Neural progenitor cell (in vitro differentiated cells): Measurements from ENCODE around the gene MTFR2. TPM values are rescaled to one million over a fixed set of nuclear protein-coding genes. Genes with fewer than 3 reads are reported as not detected.

Source experiments
- DNase-seq: peaks from one replicate; pipeline ENCODE4 v3.0.0-alpha.2; 2016; ENCODE audit warnings: low spot score
- H2AFZ ChIP-seq: fragments of 200-600 bp; sonication (generic); replicated peaks from 2 replicates; pipeline ENCODE4 v1.6.1; 2016; ENCODE audit warnings: antibody characterized with exemption
- H3F3A ChIP-seq: fragments of 200-600 bp; sonication (generic); 2 replicates; pipeline ENCODE4 v1.6.1; 2016; ENCODE audit warnings: antibody characterized with exemption, low read depth
- H3K27ac ChIP-seq: fragments of 200-600 bp; sonication (generic); 2 replicates; pipeline ENCODE4 v1.5.1; 2016; ENCODE audit warnings: mild to moderate bottlenecking
- H3K27me3 ChIP-seq: fragments of 200-600 bp; sonication (generic); 2 replicates; pipeline ENCODE4 v1.6.1; 2016; ENCODE audit warnings: mild to moderate bottlenecking, moderate library complexity
- H3K36me3 ChIP-seq: fragments of 200-600 bp; sonication (generic); 2 replicates; pipeline ENCODE4 v1.5.1; 2016
- H3K4me1 ChIP-seq: fragments of 200-600 bp; sonication (generic); 2 replicates; pipeline ENCODE4 v1.6.1; 2016; ENCODE audit warnings: mixed run types
- H3K4me2 ChIP-seq: fragments of 200-600 bp; sonication (generic); 2 replicates; pipeline ENCODE4 v1.6.1; 2016
- H3K4me3 ChIP-seq: fragments of 200-600 bp; sonication (generic); 2 replicates; pipeline ENCODE4 v1.5.1; 2016
- H3K79me2 ChIP-seq: fragments of 200-600 bp; sonication (generic); 2 replicates; pipeline ENCODE4 v1.6.1; 2016; ENCODE audit warnings: low read depth
- H3K9ac ChIP-seq: fragments of 200-600 bp; sonication (generic); 2 replicates; pipeline ENCODE4 v1.6.1; 2016
- H3K9me3 ChIP-seq: fragments of 200-600 bp; sonication (generic); 2 replicates; pipeline ENCODE4 v1.5.1; 2016; ENCODE audit warnings: low read depth
- H4K20me1 ChIP-seq: fragments of 200-600 bp; sonication (generic); 2 replicates; pipeline ENCODE4 v1.6.1; 2016; ENCODE audit warnings: low read depth
- H3K27ac Mint-ChIP-seq: 3 replicates; pipeline ENCODE4 v1.8.0; 2021; ENCODE audit warnings: mixed read lengths
- H3K27me3 Mint-ChIP-seq: 2 replicates; pipeline ENCODE4 v1.8.0; 2022; ENCODE audit warnings: low read depth, mild to moderate bottlenecking, inconsistent platforms, moderate library complexity, mixed read lengths; ENCODE audit not compliant: insufficient read depth
- H3K36me3 Mint-ChIP-seq: 3 replicates; pipeline ENCODE4 v1.8.0; 2021; ENCODE audit warnings: mixed read lengths
- H3K4me1 Mint-ChIP-seq: 3 replicates; pipeline ENCODE4 v1.8.0; 2021; ENCODE audit warnings: mixed read lengths
- H3K4me3 Mint-ChIP-seq: 3 replicates; pipeline ENCODE4 v1.8.0; 2021; ENCODE audit warnings: mild to moderate bottlenecking, moderate library complexity, mixed read lengths
- H3K9me3 Mint-ChIP-seq: 3 replicates; pipeline ENCODE4 v1.8.0; 2020; ENCODE audit warnings: mixed read lengths
- EZH2 ChIP-seq: fragments of 200-600 bp; sonication (generic); IDR thresholded peaks from 2 replicates; pipeline ENCODE4 v1.6.1; 2017; ENCODE audit warnings: antibody characterized with exemption, mild to moderate bottlenecking, moderate library complexity
- EZH2phosphoT487 ChIP-seq: fragments of 200-600 bp; sonication (generic); IDR thresholded peaks from 2 replicates; pipeline ENCODE4 v1.6.1; 2017; ENCODE audit warnings: antibody characterized with exemption
- total RNA-seq: library from RNA; depleted of rRNA; stranded (reverse); fragments of >200 nt; gene quantifications from 2 replicates; pipeline ENCODE4 v1.2.3, GENCODE V29; 2015; ENCODE audit warnings: low replicate concordance
- TF ChIP-seq, protein P1 (sequence below): fragments of 200-600 bp; sonication (generic); IDR thresholded peaks from 2 replicates; pipeline ENCODE4 v1.5.1; 2017; ENCODE audit warnings: antibody characterized with exemption, mild to moderate bottlenecking

Gene MTFR2
- total RNA-seq, 1 donor from 2014 or later = 12.6 TPM

DNA sequence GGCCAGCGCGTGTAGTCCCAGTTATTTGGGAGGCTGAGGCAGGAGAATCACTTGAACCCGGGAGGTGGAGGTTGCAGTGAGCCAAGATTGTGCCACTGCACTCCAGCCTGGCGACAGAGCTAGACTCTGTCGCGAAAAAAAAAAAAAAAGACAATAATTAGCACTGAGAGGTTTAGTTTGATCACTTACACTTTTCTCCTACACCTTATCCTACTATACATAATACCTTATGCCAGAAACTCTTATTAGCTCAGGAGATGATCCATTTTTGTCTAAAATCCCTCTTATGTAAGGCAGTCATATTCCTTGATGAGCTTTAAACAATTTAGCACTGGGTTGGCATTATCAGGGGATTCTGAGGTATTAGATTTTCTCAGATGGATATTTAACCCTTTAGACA is 3.6 kb upstream of the MTFR2 start:
- Mint-ChIP-seq H3K4me3 (no peak overlapping the region), H3K9me3 (no peaks in the 10 kb centered on the region)
- no peak overlapping the region for H3K9ac ChIP-seq

DNA sequence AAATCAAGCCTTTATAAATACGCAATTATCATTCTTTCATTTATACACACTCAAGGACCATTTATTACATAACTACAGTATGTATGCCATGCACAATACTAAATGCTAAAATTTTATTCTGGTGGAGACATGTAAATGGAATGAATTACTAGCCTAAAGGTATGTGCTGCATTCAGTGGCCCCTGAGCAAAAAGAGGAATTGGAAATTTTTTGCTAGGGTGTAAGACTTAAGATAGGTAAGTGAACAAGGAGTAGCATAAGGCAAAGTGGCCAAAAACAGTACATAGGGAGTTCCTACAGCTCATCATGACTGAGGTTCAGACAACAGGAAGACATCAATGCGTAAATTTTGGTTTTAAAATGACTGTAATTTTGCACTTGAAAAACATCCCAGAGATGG is 2.3 kb upstream of the MTFR2 start:
- Mint-ChIP-seq H3K27me3 (peaks cover 3% of the 10 kb centered on the region), H3K36me3 (no peaks in the 10 kb centered on the region), H3K4me1 (peaks cover 22% of the 10 kb centered on the region), H3K27ac (no peak overlapping the region), H3K9me3 (no peaks in the 10 kb centered on the region), H3K4me3 (no peak overlapping the region)
- Histone ChIP-seq H4K20me1 (no peaks in the 10 kb centered on the region), H3K9me3 (no peaks in the 10 kb centered on the region), H3K27ac (no peak overlapping the region), H3K27me3 (no peaks in the 10 kb centered on the region), H3K9ac (no peak overlapping the region), H3K4me2 (no peak overlapping the region), H2AFZ (no peak overlapping the region), H3K4me3 (no peak overlapping the region), H3K4me1 (peaks cover 8% of the 10 kb centered on the region), H3K79me2 (peaks cover 9% of the 10 kb centered on the region), H3K36me3 (peaks cover under 1% of the 10 kb centered on the region), H3F3A (peaks cover 53% of the 10 kb centered on the region)
- TF ChIP-seq, protein P1, sequence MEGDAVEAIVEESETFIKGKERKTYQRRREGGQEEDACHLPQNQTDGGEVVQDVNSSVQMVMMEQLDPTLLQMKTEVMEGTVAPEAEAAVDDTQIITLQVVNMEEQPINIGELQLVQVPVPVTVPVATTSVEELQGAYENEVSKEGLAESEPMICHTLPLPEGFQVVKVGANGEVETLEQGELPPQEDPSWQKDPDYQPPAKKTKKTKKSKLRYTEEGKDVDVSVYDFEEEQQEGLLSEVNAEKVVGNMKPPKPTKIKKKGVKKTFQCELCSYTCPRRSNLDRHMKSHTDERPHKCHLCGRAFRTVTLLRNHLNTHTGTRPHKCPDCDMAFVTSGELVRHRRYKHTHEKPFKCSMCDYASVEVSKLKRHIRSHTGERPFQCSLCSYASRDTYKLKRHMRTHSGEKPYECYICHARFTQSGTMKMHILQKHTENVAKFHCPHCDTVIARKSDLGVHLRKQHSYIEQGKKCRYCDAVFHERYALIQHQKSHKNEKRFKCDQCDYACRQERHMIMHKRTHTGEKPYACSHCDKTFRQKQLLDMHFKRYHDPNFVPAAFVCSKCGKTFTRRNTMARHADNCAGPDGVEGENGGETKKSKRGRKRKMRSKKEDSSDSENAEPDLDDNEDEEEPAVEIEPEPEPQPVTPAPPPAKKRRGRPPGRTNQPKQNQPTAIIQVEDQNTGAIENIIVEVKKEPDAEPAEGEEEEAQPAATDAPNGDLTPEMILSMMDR = no peak
- TF ChIP-seq EZH2phosphoT487 (no peak), EZH2 (no peak)
- no peak for DNase-seq

More for the DNA sequence above, 3.6 kb upstream of the MTFR2 start:
- H3K36me3 ChIP-seq = peaks cover 11% of the 10 kb centered on the region
- DNase-seq = no peak
- H3K27me3 ChIP-seq = no peaks in the 10 kb centered on the region
- peaks cover 8% of the 10 kb centered on the region for H3K79me2 ChIP-seq
- H3K4me2 ChIP-seq = no peak overlapping the region
- H2AFZ ChIP-seq = no peak overlapping the region
- peaks cover 4% of the 10 kb centered on the region for H3K36me3 Mint-ChIP-seq
- H3K4me1 Mint-ChIP-seq = peaks cover 21% of the 10 kb centered on the region
- H3K27ac ChIP-seq = no peak overlapping the region
- H3K27me3 Mint-ChIP-seq = peaks cover 3% of the 10 kb centered on the region
- TF ChIP-seq, protein P1 = no peak
- TF ChIP-seq EZH2phosphoT487 (no peak), EZH2 (no peak)
- H4K20me1 ChIP-seq = peaks cover 10% of the 10 kb centered on the region
- peaks cover 63% of the 10 kb centered on the region for H3F3A ChIP-seq
- H3K27ac Mint-ChIP-seq = no peak overlapping the region
- H3K4me3 ChIP-seq = no peak overlapping the region
- no peaks in the 10 kb centered on the region for H3K9me3 ChIP-seq
- H3K4me1 ChIP-seq = peaks cover 8% of the 10 kb centered on the region

DNA sequence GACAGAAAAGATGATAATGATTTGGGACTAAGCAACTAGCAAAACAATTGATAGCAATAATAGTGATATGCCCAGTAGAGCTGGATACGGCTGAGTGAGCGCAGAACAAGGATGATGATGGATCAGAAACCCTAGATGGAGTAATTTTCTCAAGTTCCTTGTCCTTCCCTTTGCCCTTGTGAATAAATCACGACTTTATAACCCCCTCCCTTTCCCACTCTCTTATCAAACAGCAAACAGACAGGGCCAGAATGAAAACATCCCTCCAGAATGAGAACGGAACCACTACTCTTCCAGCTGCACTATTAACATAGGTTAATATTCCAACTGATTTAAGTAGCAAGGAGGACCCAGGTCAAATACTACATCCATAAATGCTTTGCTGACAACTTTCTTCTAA is 1.3 kb upstream of the MTFR2 start:
- Mint-ChIP-seq H3K9me3 (no peaks in the 10 kb centered on the region), H3K27me3 (peaks cover 3% of the 10 kb centered on the region), H3K36me3 (no peaks in the 10 kb centered on the region), H3K4me3 (peak overlapping the region; percentile 97), H3K4me1 (peaks cover 22% of the 10 kb centered on the region), H3K27ac (no peak overlapping the region)
- Histone ChIP-seq H3F3A (peaks cover 51% of the 10 kb centered on the region), H3K27me3 (no peaks in the 10 kb centered on the region), H3K4me2 (peak overlapping the region; percentile 96), H3K4me3 (peak overlapping the region; percentile 90), H4K20me1 (no peaks in the 10 kb centered on the region), H3K36me3 (no peaks in the 10 kb centered on the region), H3K4me1 (peaks cover 8% of the 10 kb centered on the region), H3K27ac (no peak overlapping the region), H3K9ac (no peak overlapping the region), H3K79me2 (peaks cover 9% of the 10 kb centered on the region), H3K9me3 (no peaks in the 10 kb centered on the region), H2AFZ (no peak overlapping the region)
- DNase-seq = no peak
- no peak for TF ChIP-seq EZH2phosphoT487
- TF ChIP-seq EZH2 = no peak
- TF ChIP-seq, protein P1 = no peak
